Inflammatory macrophage treated with lipopolysaccharide for 1 hour (primary cell): ENCODE data around the gene KSR1.
"Not testable (repeated sequence)": the region's sequence is repeated elsewhere in the genome, so short reads cannot be mapped to it uniquely, and the experiment has no call there.

Experiments used
- DNase-seq, 2 donors: peaks; one replicate each; pipeline ENCODE4 v3.0.0-alpha.2; 2020 to 2022

Gene KSR1

DNA sequence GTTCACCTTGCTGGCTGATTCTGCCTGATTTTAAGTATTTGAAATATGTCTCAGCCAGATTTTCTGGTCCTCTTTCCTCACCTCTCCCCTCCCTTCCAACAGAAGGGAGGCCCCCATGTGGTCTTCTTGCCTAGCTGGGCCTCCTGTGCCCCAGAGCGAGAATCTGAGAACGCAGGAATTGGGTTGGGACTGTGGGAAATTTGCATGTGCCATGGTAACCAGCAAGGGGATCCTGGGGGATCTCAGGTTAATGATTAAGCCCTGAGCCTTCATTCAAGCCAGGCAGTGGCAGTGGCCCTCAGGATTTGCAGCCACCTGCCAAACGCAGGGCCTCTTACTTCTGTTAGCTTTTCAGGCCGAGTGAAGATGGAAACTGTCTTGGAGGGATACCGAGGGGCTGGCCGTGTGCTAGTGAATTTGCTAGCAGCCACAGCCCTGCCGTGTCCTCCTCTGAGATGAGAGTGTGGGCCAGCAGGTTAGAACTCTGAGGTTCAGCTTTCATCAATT is 40.2 kb downstream of the KSR1 start:
- DNase-seq: no peak

DNA sequence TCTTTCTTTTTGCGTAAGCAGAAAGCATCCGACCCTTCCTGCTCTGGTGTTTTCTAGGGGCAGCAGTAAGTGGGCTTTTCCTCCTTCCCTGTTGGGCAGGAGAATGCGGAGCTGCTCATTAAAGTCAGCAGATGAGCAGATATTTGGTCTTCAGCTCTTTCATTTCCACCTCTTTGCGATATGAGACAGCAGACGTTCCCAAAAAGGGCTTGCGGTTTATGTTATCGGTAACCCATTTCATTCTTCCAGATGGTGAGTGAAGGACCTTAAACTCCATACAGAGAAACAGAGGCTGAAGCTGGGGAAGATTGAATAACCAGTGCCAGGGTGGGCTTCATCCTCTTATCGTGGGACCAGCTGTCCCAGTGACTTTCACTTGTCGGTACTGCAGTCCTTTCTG is 40.7 kb downstream of the KSR1 start:
- no peak for DNase-seq

DNA sequence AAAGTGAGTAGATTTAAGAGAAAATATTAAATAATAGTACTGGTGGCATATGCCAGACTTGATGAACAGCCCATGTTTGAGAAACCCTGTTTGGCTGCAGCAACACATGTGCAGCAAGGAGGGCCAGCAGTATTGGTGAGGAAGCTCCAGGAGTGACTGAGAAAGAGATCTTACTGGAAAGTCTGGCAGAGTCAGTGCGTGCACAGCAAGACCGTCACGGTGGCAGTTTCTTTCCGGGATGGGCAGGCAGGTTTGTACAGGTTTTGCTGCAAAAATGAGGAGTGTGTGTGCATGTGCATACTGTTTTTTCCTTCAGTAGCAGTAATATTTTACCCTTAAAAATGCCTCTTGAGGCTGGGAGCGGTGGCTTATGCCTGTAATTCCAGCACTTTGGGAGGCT is 41.4 kb downstream of the KSR1 start:
- no peak for DNase-seq

- DNase-seq: no peak
These were observed 42.5 kb downstream of the KSR1 start for GRCh38 chr17:27498615-27499309.

- no peak for DNase-seq
These were observed 43.4 kb downstream of the KSR1 start for GRCh38 chr17:27499451-27500265.

DNA sequence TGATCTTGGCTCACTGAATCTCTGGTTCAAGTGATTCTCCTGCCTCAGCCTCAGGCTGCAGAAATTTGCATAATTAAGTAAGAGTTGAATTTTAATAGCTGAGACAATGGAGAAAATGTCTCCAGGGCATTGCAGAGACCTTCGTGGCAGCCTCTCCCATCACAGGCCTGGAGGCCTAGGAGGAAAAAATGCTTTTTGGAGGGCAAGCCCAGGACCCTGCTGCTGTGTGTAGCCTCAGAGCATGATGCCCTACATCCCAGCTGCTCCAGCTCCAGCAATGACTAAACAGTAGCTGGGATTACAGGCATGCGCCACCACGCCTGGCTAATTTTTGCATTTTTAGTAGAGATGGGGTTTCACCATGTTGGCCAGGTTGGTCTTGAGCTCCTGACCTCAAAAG is 45.1 kb downstream of the KSR1 start:
- DNase-seq: not testable (repeated sequence)

DNA sequence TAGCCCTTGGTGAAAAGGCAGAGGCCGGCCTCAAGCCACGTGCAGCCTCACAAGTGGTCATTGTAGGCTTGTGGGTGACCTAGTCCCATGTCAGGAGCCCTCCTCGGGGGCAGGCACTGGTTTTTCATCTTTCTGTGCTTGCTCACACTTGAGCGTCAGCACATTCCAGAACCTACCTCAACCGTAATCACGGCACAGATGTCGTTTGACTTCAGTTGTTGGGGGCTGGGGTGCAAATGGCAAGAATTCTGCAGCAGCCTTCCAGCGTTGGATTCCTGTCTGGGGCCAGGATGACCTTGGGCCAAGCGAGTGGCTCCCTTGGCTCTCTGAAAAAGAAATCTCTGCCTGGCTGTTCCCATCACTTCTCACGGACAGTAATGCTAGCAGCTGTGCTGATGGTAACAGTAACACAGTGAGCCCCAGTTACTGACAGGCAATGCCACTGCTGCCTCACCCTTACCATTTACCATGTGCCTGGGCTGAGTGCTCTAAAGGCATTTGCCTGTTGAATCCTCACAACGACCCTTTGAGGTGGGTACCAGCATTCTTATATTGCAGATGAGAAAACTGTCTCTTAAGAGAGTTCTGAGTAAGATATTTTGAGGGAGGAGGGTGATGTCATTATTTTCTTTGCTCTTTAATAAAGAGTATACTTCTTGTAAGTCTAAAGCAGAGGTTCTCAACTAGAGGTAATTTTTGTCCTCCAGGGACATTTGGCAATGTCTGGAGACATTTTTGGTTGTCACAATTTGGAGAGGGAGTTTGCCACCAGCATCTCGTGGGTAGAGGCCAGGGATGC is 46.5 kb downstream of the KSR1 start:
- DNase-seq: no peak

DNA sequence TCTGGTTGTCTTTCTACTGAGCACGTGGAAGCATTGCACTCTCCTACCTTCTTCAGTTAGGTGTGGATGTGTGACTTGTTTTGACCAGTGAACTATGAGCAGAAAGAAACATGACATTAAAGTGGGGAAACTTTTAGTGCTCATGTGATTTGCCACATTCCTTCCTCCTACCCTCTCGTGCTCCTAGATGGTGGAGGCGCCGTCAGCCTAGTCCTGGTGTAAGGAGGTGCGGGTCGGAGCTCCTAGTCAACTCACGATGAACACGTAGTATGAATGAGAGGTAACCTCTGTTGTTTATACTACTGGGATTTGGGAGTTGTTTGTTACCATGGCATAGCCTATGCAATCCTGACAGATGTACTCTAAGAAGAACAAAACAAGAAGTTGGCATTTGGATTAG is 47.4 kb downstream of the KSR1 start:
- no peak for DNase-seq

DNA sequence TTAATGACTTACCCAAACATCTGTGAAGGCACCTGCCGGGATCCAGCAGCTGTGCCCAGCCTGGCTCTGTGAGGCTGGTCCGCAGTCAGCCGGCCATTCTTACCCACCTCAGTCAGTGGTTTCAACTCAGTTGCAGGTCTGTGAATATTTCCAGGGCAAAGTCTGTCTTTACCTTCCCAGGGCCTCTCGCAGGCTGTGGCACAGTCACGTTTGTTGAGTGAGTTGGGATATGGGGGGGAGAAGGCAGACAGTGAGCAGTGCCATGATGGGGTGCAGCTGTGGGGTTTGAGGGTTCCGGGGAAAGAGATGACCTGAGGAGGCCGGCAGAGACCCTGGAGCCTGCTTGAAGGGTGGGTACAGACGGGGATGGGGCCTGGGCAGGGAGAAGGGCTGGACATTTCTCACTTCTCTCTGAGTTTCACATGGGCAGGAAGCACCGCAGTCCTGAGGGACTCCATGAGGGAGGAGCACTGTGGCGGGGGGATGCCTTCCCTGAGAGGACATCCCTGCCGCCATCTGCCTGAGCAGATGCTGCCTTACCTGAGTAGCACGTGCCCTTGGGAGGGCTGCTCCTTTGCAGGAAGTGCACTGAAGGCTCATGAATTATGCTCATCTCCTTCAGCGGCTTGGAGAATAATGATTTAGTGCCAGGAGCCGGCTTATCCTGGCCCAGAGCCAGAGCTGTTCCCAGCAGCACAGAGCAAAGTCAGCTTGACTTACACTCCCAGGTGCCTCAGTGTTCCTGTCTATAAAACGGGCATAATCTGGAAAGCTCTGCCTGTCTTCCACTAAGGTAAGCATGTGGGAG is 48.1 kb downstream of the KSR1 start:
- no peak for DNase-seq

DNA sequence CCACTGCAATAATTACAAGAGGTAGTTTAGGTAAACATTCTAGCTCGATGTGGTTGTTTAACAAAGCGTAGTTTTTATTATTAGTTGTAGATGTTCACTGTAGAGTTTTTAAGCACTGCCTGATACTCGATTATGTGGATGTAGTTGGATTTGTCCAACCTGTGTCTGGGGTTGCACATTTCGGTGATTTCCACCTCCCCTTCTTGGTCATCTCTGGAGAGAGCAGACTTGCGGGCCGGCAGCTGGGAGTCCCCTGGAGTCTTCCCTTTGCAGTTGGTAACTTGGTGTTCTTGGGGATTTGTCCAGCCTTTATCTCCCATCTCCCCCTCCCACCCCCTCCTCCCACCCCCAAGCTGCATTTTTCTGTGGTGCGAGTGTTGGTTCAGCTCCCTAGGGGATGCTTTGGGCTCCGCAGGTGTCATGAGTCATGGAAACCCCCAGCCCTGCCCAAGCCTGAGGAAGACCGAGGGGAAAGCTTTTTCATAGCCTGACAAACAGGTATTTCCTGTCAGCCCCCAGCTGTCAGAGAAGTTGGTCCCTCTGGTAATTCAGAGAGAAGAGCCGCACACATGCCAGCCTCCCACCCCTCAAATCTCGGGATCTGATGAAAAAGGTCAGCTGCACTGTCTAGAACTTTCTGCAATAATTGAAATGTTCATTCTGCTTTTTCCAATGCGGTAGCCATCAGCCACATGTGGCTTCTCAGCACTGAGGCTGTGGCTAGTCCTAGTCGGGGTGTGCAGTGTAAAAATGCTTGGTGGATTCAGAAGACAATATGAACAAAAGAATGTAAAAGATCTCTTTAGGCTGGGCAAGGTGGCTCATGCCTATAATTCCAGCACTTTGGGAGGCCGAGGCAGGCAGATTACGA is 50.3 kb downstream of the KSR1 start:
- no peak for DNase-seq

- DNase-seq: no peak
These were observed 55.1 kb downstream of the KSR1 start for GRCh38 chr17:27511168-27511883.

DNA sequence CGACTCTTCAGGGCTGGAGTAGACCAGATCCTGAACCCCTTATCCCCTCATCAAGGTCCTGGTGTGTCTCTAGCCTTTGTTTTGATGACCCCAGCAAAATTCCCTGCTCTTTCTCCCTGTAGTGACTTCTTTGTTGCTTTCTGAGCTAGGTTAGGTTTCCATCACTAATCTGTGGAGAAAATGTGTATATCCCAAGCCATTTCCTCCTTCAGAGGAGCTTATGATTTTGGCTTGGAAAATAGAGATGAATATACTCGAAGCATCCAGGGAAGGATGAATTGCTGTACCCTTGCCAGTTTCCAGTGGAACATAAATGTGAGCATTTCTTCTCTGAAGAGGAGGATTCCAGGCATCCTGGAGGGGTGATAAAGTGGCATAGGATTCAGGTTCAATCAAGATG is 55.8 kb downstream of the KSR1 start:
- no peak for DNase-seq

DNA sequence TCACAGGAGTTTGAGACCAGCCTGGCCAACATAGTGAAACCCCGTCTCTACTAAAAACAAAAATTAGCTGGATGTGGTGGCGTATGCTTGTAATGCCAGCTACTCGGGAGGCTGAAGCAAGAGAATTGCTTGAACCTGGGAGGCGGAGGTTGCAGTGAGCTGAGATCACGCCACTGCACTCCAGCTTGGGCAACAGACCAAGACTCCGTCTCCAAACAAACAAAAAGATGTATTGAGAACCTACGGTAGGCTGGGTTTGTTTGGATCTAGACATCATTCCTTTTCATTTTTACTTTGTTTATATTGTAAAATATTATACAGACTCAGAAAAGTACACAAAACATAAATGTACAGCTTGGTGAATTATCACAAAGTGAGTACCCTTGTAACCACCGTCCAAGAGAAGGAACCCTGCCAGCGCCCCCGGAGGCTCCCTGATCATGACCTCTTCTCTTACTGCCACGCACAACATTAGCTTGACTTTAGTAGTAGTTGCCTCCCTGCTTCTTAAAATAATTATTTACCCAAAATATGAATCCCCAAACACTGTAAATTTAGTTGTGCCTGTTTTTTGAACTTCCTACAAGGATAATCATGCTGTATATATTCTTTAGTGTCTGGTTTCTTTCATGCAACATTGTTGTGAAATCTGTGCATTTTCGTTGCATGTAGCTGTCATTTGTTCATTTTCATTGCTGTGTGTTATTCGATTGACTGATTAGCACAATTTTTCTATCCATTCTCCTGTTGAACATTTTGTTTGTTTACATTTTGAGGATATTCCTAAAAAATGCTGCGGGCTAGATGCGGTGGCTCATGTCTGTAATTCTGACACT is 56.5 kb downstream of the KSR1 start:
- DNase-seq: no peak

DNA sequence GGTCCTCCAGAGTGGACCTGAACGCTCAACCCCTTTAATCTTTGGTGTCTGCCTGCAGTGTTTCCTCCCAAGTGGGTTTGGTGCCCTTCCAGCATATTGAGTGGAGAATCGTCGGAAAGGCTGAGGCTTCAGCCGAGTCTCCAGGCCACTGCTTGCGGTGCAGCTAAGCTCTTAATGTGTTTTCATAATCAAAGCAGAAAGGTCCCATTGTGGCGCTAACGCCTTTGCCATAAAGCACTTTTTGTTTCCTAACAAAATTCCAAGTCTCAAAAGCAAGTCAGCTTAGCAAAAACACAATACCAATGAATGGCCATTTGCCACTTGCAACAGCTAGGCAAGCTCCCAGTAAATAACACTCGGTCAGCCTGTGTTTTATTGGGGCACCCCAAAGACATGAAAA is 57.6 kb downstream of the KSR1 start:
- no peak for DNase-seq

DNA sequence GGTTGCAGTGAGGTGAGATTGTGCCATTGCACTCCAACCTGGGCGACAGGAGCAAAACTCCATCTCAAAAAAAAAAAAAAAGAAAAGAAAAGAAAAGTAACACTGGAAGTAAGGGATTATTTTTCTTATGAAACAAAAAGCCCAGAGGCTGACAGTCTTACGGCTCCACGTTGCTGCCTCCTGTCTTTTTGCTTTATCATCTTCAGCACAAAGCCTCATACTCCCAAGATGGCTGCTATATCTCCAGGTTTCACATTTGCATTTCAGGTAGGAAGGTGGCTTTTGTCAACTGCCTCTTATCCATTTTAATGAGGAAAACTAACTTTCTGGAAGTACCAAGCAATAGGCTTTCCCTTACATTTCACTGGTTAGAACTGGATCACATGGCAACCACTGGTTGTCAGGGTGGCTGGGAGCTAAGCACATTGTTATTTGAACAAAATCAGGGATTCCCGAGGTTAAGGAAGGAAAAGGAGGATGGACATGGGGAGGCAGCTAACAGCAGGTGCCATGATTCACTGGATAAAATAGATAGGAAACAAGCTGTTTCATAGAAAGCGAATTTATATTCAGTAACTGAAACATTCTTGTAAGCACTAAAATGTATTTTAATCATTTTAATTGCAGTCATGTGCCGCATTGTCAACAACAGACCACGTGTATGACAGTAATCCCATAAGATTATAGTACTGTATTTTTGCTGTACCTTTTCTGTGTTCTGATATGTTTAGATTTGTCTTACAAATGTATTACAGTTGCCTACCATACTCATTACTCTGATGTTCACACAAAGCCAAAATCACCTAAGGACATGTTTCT is 58.6 kb downstream of the KSR1 start:
- DNase-seq: no peak

- DNase-seq: no peak
These were observed 61.8 kb downstream of the KSR1 start for GRCh38 chr17:27518048-27518447.

DNA sequence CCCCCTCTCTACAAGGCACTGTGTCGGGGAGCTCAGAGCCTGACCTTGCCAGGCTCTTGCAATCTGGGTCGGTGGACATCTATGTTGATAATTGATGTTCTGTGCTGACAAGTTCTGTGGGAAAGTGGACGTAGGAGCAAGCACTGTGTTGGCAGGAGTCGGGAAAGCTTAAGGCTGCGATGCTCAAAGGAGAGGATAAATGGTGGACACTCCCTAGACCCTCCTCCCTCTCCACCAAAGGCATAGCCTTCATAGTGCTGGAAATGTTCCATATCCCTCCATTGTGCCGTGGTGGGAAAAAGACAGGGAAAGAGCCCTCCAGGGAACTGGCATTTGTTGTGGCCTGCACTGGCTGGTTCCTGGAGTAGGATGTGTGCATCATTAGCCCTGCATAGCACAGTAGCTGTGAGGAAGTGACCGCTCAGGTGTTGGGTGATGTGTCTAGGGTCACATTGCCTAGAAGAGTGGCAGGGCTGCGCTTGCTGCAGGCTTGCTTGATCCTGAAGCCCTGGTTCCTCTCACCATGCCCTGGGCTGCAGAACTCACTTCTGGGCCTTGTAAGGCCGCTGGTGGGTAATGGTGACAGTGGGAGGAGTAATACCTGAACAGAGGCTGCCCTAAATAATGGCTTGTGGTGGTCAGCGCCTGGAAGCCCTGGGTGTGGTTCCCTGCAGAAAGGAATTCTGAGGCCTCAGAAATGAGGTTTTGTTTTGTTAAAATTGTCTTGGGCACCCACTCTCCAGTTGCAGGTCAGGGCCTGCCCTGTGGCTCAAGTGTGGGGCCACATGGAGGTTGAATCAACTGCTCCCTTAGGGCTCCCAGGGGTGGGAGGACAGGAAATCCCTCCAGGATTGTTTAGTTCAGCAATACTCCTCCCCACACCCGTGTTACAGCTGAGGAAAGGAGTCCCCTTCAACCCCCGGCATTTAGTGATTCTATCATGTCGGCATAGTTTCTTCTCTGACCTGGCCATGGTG is 62.6 kb downstream of the KSR1 start:
- DNase-seq: no peak

GRCh38 chr17:27519550-27519949 is 63.3 kb downstream of the KSR1 start:
- DNase-seq: no peak
